CD4-positive, alpha-beta T cell (primary cell): ENCODE measurements around the gene FBXO21. TPM values are rescaled to one million over a fixed set of nuclear protein-coding genes. Genes with fewer than 3 reads are reported as not detected.

ENCODE experiments used
- ATAC-seq: fragments of 200-7000 bp; cut with Tn5 transposase; one replicate; pipeline ENCODE4 v1.10.0; 2022; ENCODE audit warnings: mild to moderate bottlenecking; ENCODE audit not compliant: poor library complexity
- CTCF ChIA-PET: fragments of 350-600 bp; sonication (Branson Sonifier 250); formaldehyde crosslinking; loops from one replicate; lab custom pipeline; 2021; ENCODE audit warnings: antibody characterized with exemption, inconsistent platforms; lab: Charles Lee
- POLR2A ChIA-PET: fragments of 350-600 bp; sonication (Branson Sonifier 250); formaldehyde crosslinking; loops from one replicate; lab custom pipeline; 2021; ENCODE audit warnings: antibody characterized with exemption, inconsistent platforms; lab: Charles Lee
- DNase-seq, 14 experiments: peaks; one replicate each; pipeline ENCODE4 v3.0.0-alpha.2; 2013 to 2020; ENCODE audit warnings: mixed read lengths in 2 of 14
- H3K27ac ChIP-seq, 2 donors: one replicate each; pipeline versions ENCODE4 v1.5.1 to v1.7.0; 2013; ENCODE audit warnings: low read length in 2 of 2, low read depth in 1 of 2, mild to moderate bottlenecking in 1 of 2
- H3K27me3 ChIP-seq, 2 experiments: 1 replicate in 1 of 2; 2 replicates in 1 of 2; pipeline versions ENCODE4 v1.6.1 to v1.7.0; 2013; ENCODE audit warnings: low read length in 2 of 2, control low read depth in 1 of 2, mild to moderate bottlenecking in 1 of 2, moderate library complexity in 1 of 2; ENCODE audit not compliant: insufficient read depth in 2 of 2, control insufficient read depth in 1 of 2
- H3K36me3 ChIP-seq: one replicate; pipeline ENCODE4 v1.6.1; 2013; ENCODE audit warnings: low read length, control low read depth; ENCODE audit not compliant: insufficient read depth
- H3K4me1 ChIP-seq: one replicate; pipeline ENCODE4 v1.6.1; 2013; ENCODE audit warnings: low read length, control low read depth; ENCODE audit not compliant: insufficient read depth
- H3K4me3 ChIP-seq: one replicate; pipeline ENCODE4 v1.5.1; 2013; ENCODE audit warnings: mild to moderate bottlenecking, low read length, moderate library complexity
- H3K9me3 ChIP-seq, 2 experiments: 1 replicate in 1 of 2; 2 replicates in 1 of 2; pipeline versions ENCODE4 v1.6.1 to v1.7.0; 2013; ENCODE audit warnings: low read length in 2 of 2, mild to moderate bottlenecking in 2 of 2, control low read depth in 1 of 2, moderate library complexity in 1 of 2; ENCODE audit not compliant: control insufficient read depth in 1 of 2, insufficient read depth in 1 of 2
- H3K27ac Mint-ChIP-seq: one replicate; pipeline ENCODE4 v1.8.0; 2020; ENCODE audit warnings: mixed read lengths
- H3K27me3 Mint-ChIP-seq: one replicate; pipeline ENCODE4 v1.8.0; 2021; ENCODE audit warnings: mixed read lengths
- H3K36me3 Mint-ChIP-seq: one replicate; pipeline ENCODE4 v1.8.0; 2021; ENCODE audit warnings: low read depth, mixed read lengths
- H3K4me1 Mint-ChIP-seq: one replicate; pipeline ENCODE4 v1.8.0; 2021; ENCODE audit warnings: low read depth, mixed read lengths
- H3K4me3 Mint-ChIP-seq: one replicate; pipeline ENCODE4 v1.8.0; 2020; ENCODE audit warnings: mild to moderate bottlenecking, mixed read lengths
- H3K9me3 Mint-ChIP-seq: one replicate; pipeline ENCODE4 v1.8.0; 2020; ENCODE audit warnings: mixed read lengths
- CTCF ChIP-seq: fragments of 200-600 bp; IDR thresholded peaks from one replicate; pipeline ENCODE4 v1.8.0; 2022; ENCODE audit warnings: antibody characterized with exemption, mild to moderate bottlenecking
- intact Hi-C, 2 experiments: fragments of 100-400 bp; cut with DNase I in 1 of 2; cut with micrococcal nuclease in 1 of 2; formaldehyde crosslinking; loops; one replicate each; pipeline versions ENCODE4 v1.15.1 to v1.9.0; 2023 to 2025; cut with DNase I, micrococcal nuclease
- total RNA-seq, 174 experiments: library from RNA in 2 of 174; stranded (reverse) in 2 of 174; gene quantifications; one replicate each; pipeline ENCODE4 v1.2.3 and lab custom pipeline; 2021 to 2026

FBXO21 gene
- total RNA-seq, 2 experiments from 2014 or later, result 67.7 to 67.9 TPM

GRCh38 chr12:117124421-117125271 is 65.6 kb downstream of the FBXO21 start:
- CTCF ChIA-PET, result no interaction called here
- Mint-ChIP-seq H3K9me3 (no peaks in the 10 kb centered on the region), H3K4me3 (no peak overlapping the region), H3K27ac (no peak overlapping the region), H3K4me1 (no peaks in the 10 kb centered on the region), H3K27me3 (no peaks in the 10 kb centered on the region), H3K36me3 (no peaks in the 10 kb centered on the region)
- Histone ChIP-seq H3K9me3 (no peaks in the 10 kb centered on the region), H3K27ac (no peak overlapping the region), H3K36me3 (no peaks in the 10 kb centered on the region), H3K4me3 (no peak overlapping the region), H3K27me3 (no peaks in the 10 kb centered on the region), H3K4me1 (no peaks in the 10 kb centered on the region)
- no peak for TF ChIP-seq CTCF
- POLR2A ChIA-PET, result no interaction called here
- intact Hi-C loops, result no loop called here
- no peak for ATAC-seq
- DNase-seq, result no peak

GRCh38 chr12:117121441-117121840 is 68.8 kb downstream of the FBXO21 start:
- Mint-ChIP-seq H3K4me3 (no peak overlapping the region), H3K9me3 (no peaks in the 10 kb centered on the region), H3K36me3 (no peaks in the 10 kb centered on the region), H3K27me3 (no peaks in the 10 kb centered on the region), H3K27ac (no peak overlapping the region), H3K4me1 (no peaks in the 10 kb centered on the region)
- POLR2A ChIA-PET, result interaction anchor here (0.6 kb wide), 1 partner anchor 1163 kb away, joined by 4 read pairs; no protein-coding TSS in a partner anchor
- Histone ChIP-seq H3K4me1 (no peaks in the 10 kb centered on the region), H3K27me3 (no peaks in the 10 kb centered on the region), H3K9me3 (no peaks in the 10 kb centered on the region), H3K36me3 (no peaks in the 10 kb centered on the region), H3K27ac (no peak overlapping the region), H3K4me3 (no peak overlapping the region)
- CTCF ChIA-PET, result no interaction called here
- ATAC-seq (no peak), DNase-seq (no peak)
- intact Hi-C loops, result no loop called here
- TF ChIP-seq CTCF, result no peak

GRCh38 chr12:117120787-117121186 is 69.5 kb downstream of the FBXO21 start:
- POLR2A ChIA-PET, result no interaction called here
- ATAC-seq, result no peak

More at GRCh38 chr12:117120787-117121186, 69.5 kb downstream of the FBXO21 start:
- no peaks in the 10 kb centered on the region for H3K27me3 Mint-ChIP-seq
- H3K9me3 ChIP-seq, result no peaks in the 10 kb centered on the region
- H3K4me1 ChIP-seq, result no peaks in the 10 kb centered on the region
- no peaks in the 10 kb centered on the region for H3K9me3 Mint-ChIP-seq
- TF ChIP-seq CTCF, result no peak
- DNase-seq, result no peak
- H3K27ac ChIP-seq, result no peak overlapping the region
- H3K4me3 ChIP-seq, result no peak overlapping the region
- CTCF ChIA-PET, result interaction anchor here (0.8 to 1.5 kb wide), 2 partner anchors 95 to 96 kb away, joined by 3 to 8 read pairs; no protein-coding TSS in a partner anchor
- no peaks in the 10 kb centered on the region for H3K36me3 Mint-ChIP-seq
- intact Hi-C loops, result no loop called here
- no peaks in the 10 kb centered on the region for H3K4me1 Mint-ChIP-seq
- H3K4me3 Mint-ChIP-seq, result no peak overlapping the region
- no peaks in the 10 kb centered on the region for H3K36me3 ChIP-seq
- no peaks in the 10 kb centered on the region for H3K27me3 ChIP-seq
- no peak overlapping the region for H3K27ac Mint-ChIP-seq
